GM18498 (cell line): ENCODE data around the gene EIF3B.
"Not testable (repeated sequence)": the region's sequence is repeated elsewhere in the genome, so short reads cannot be mapped to it uniquely, and the experiment has no call there.

ENCODE experiments used
- ATAC-seq: cut with Tn5 transposase; IDR thresholded peaks from one replicate; pipeline ENCODE4 v1.9.1; 2021; ENCODE audit warnings: mild to moderate bottlenecking, moderate library complexity; ENCODE audit not compliant: unreplicated experiment

The EIF3B gene

GRCh38 chr7:2399848-2400587 lies 45.4 kb downstream of the EIF3B start:
- no peak for ATAC-seq

DNA sequence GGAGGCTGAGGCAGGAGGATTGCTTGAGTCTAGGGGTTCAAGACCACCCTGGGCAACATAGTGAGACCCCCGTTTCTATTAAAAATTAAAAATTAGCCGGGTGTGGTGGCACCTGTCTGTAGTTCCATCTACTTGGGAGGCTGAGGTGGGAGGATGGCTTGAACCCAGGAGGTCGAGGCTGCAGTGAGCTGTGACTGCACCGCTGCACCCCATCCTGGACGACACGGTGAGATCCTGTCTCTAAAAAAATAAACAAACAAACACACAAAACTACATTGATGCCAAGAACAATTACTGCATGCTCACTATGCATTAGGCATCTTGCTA lies 48.0 kb downstream of the EIF3B start:
- ATAC-seq = no peak

- peak; percentile 59 for ATAC-seq
Observed at GRCh38 chr7:2403014-2403717, 48.5 kb downstream of the EIF3B start, which contains the start of gene CHST12. CHST12 (plus strand) TSS chr7:2403611; CDS start chr7:2432640, 29,029 bp downstream.

- peak; percentile 3 for ATAC-seq
Observed at GRCh38 chr7:2403718-2404648, 49.4 kb downstream of the EIF3B start.

GRCh38 chr7:2404714-2405119 lies 50.1 kb downstream of the EIF3B start:
- ATAC-seq = no peak

DNA sequence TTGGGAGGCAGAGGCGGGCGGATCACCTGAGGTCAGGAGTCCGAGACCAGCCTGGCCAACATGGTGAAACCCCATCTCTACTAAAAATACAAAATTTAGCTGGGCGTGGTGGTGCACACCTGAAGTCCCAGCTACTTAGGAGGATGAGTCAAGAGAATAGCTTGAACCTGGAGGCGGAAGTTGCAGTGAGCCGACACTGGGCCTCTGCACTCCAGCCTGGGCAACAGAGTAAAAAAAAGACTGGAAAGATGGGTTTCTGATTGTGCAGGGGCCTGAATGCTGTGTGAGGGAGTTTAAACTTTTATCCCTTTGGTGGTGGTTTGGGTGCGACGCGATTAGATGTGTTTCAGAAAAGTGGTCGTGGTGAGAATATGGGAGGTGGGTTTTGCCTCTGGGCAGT lies 50.6 kb downstream of the EIF3B start:
- ATAC-seq = no peak

GRCh38 chr7:2405601-2406345 lies 51.1 kb downstream of the EIF3B start:
- peak; percentile 36 for ATAC-seq

- ATAC-seq = no peak
Observed at GRCh38 chr7:2409745-2410414, 55.3 kb downstream of the EIF3B start.

DNA sequence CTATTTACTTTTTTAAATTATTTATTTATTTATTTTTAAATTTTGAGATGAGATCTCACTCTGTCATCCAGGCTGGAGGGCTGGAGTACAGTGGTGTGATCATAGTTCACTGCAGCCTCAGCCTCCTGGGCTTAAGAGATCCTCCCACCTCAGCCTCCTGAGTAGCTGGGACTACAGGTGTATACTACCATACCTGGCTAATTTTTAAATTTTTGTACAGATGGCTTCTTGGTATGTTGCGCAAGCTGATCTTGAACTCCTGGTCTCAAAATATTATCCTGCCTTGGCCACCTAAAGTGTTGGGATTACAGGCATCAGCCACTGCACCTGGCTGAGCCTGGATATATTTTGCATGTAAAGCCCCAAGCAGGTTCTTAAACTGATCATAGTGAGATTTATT lies 56.4 kb downstream of the EIF3B start:
- ATAC-seq = no peak

- ATAC-seq = no peak
Observed at GRCh38 chr7:2411815-2412586, 57.4 kb downstream of the EIF3B start.

GRCh38 chr7:2412587-2413201 lies 58.1 kb downstream of the EIF3B start:
- ATAC-seq = no peak

- no peak for ATAC-seq
Observed at GRCh38 chr7:2416063-2416462, 61.4 kb downstream of the EIF3B start.

DNA sequence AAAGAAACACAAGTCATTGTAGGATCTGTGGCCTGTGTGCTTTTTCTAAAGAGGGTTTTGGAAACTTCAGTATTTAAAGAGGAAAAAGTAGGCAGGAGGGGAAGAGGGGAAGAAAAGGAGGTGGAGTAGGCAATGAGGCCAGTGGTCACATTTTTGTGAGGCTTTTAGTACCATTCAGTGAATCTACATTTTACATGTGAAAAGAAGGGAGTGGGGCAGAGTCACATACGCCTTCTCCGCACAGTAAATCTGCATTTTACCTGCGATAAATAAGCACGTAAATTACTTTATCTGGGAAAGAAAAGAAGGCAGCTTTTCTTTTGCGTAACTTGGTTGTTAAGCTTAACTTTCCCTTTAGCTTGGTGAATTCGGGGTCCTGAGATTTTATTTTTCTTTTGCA lies 62.0 kb downstream of the EIF3B start:
- no peak for ATAC-seq

GRCh38 chr7:2417178-2417577 lies 62.6 kb downstream of the EIF3B start:
- ATAC-seq = not testable (repeated sequence)

- ATAC-seq = no peak
Observed at GRCh38 chr7:2417981-2418481, 63.4 kb downstream of the EIF3B start.

DNA sequence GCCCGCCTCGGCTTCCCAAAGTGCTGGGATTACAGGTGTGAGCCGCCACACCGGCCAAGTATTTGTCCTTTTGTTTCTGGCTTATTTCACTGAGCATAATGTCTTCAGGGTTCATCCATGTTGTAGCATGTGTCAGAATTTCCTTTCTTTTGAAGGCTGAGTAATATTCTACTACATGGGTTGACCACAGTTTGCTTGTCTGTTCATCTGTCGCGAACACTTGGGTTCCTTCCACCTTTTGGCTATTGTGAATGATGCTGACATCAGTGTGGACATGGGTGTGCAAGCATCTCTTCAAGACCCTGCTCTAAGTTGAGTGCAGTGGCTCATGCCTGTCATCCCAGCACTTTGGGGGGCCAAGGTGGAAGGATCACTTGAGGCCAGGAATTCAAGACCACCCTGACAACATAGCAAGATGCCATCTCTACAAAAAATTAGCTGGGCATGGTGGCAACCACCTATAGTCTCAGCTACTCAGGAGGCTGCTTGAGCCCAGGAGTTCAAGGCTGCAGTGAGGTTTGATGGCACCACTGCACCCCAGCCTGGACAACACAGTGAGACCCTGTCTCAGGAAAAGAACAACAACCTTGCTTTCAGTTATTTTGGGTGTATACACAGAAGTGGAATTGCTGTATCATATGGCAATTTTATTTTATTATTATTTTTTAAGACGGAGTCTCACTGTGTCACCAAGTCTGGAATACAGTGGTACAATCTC lies 65.7 kb downstream of the EIF3B start:
- no peak for ATAC-seq

DNA sequence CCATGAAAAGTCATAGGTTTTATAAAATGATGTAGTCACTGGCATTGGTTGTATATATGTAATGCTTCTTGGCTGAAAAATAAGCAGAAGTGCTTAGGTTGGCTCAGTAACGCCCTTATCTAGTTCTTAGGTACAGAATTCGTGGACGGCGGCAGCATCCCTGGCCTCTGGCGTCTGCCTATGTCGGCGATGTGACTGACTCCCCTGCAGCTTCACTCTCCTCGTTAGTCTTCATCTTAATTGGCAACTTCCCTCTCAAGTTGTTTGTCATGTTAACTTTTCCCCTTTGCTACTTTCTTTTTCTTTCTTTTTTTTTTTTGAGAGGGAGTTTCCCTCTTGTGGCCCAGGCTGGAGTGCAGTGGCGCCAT lies 67.3 kb downstream of the EIF3B start:
- no peak for ATAC-seq

- no peak for ATAC-seq
Observed at GRCh38 chr7:2425749-2426148, 71.1 kb downstream of the EIF3B start.
